HepG2 (cell line): ENCODE data around the gene HYAL1. TPM values are rescaled to one million over a fixed set of nuclear protein-coding genes. Genes with fewer than 3 reads are reported as not detected.
A peak's percentile ranks its signal among the peaks of the same experiment; 100 is the strongest.

ENCODE experiments used
- HDAC1 ChIP-seq: sonication (generic); formaldehyde crosslinking; IDR thresholded peaks from 2 replicates; pipeline ENCODE4 v1.5.1; 2020; ENCODE audit warnings: mild to moderate bottlenecking, missing genetic modification reagents
- HMGA1 ChIP-seq: sonication (generic); formaldehyde crosslinking; conservative IDR thresholded peaks from 2 replicates; pipeline ENCODE4 v1.4.0; 2020; ENCODE audit warnings: missing genetic modification reagents
- SRSF1 ChIP-seq: fragments of 200-400 bp; formaldehyde crosslinking; optimal IDR thresholded peaks from 2 replicates; pipeline ENCODE3; 2017; ENCODE audit warnings: mild to moderate bottlenecking, low read depth, low read length, moderate library complexity
- THAP7 ChIP-seq: sonication (generic); formaldehyde crosslinking; IDR thresholded peaks from 2 replicates; pipeline ENCODE4 v1.8.1; 2023; ENCODE audit warnings: mild to moderate bottlenecking, missing genetic modification reagents
- ZNF10 ChIP-seq: sonication (generic); formaldehyde crosslinking; IDR thresholded peaks from 2 replicates; pipeline ENCODE4 v1.4.0; 2020; ENCODE audit warnings: mild to moderate bottlenecking, low read depth, missing genetic modification reagents, borderline replicate concordance
- ZNF17 ChIP-seq: sonication (generic); formaldehyde crosslinking; IDR thresholded peaks from 2 replicates; pipeline ENCODE4 v1.5.0; 2020; ENCODE audit warnings: mild to moderate bottlenecking, missing genetic modification reagents
- ZNF234 ChIP-seq: sonication (generic); formaldehyde crosslinking; conservative IDR thresholded peaks from 2 replicates; pipeline ENCODE4 v1.5.1; 2020; ENCODE audit warnings: mild to moderate bottlenecking, missing genetic modification reagents
- ZNF280D ChIP-seq: sonication (generic); formaldehyde crosslinking; IDR thresholded peaks from 2 replicates; pipeline ENCODE4 v1.5.1; 2020; ENCODE audit warnings: mild to moderate bottlenecking, missing genetic modification reagents
- ZNF574 ChIP-seq: sonication (generic); formaldehyde crosslinking; IDR thresholded peaks from 2 replicates; pipeline ENCODE4 v1.4.0; 2020; ENCODE audit warnings: missing genetic modification reagents
- ZNF629 ChIP-seq: sonication (generic); formaldehyde crosslinking; conservative IDR thresholded peaks from 2 replicates; pipeline ENCODE4 v1.5.0; 2020; ENCODE audit warnings: missing genetic modification reagents
- ZNF660 ChIP-seq: sonication (generic); formaldehyde crosslinking; IDR thresholded peaks from 2 replicates; pipeline ENCODE4 v1.5.1; 2020; ENCODE audit warnings: mild to moderate bottlenecking, low read depth, missing genetic modification reagents, borderline replicate concordance
- polyA plus RNA-seq, 8 experiments: library from polyadenylated mRNA; depleted of rRNA in 3 of 8; stranded (reverse) in 7 of 8; unstranded in 1 of 8; fragments of >200 nt; fragmentation: Illumina TruSeq in 4 of 8; extraction: Trizol in 4 of 8; gene quantifications; 2 replicates each; pipeline versions ENCODE4 v1.2.1 to v1.2.3, GENCODE V29; 2011 to 2016; ENCODE audit warnings: low read depth in 4 of 8, missing spikeins in 1 of 8, mixed read lengths in 1 of 8; ENCODE audit not compliant: insufficient read depth in 1 of 8
- total RNA-seq, 5 experiments: library from RNA; depleted of rRNA; stranded (reverse); fragments of >200 nt; fragmentation: Illumina TruSeq; extraction: Trizol; gene quantifications; 2 replicates each; pipeline ENCODE4 v1.2.3, GENCODE V29; 2016; ENCODE audit warnings: low read depth in 1 of 5
- TF ChIP-seq, protein P1 (sequence below): sonication (generic); formaldehyde crosslinking; IDR thresholded peaks from 2 replicates; pipeline ENCODE4 v1.8.0; 2022; ENCODE audit warnings: missing genetic modification reagents, mild to moderate bottlenecking, moderate library complexity, borderline replicate concordance
- TF ChIP-seq, protein P2 (sequence below): sonication (generic); formaldehyde crosslinking; IDR thresholded peaks from 2 replicates; pipeline ENCODE4 v1.4.0; 2020; ENCODE audit warnings: missing genetic modification reagents
- TF ChIP-seq, protein P3 (sequence below): sonication (generic); formaldehyde crosslinking; IDR thresholded peaks from 2 replicates; pipeline ENCODE4 v1.5.1; 2020; ENCODE audit warnings: missing genetic modification reagents, mild to moderate bottlenecking, borderline replicate concordance

Gene HYAL1
- total and polyA plus RNA-seq, 2 of the 13 experiments (the other 11 are each of a cell fraction or from before 2014, with no cell fraction given) = 76.5 to 193 TPM

GRCh38 chr3:50270422-50271224 lies 32.8 kb downstream of the HYAL1 start (continued):
- TF ChIP-seq ZNF280D (CRISPR knock-in tag) (0 out of 2 replicates have a peak, but pooled peaks have one; percentile 23), THAP7 (peak; percentile 69; the same call in 1 of the 2 replicates), ZNF234 (CRISPR knock-in tag) (0 out of 2 replicates have a peak, but pooled peaks have one; percentile 34), ZNF10 (no peak), HMGA1 (CRISPR knock-in tag) (no peak), ZNF574 (0 out of 2 replicates have a peak, but pooled peaks have one; percentile 0), HDAC1 (peak; percentile 9; the same call in 1 of the 2 replicates), ZNF17 (CRISPR knock-in tag) (no peak), ZNF629 (CRISPR knock-in tag) (no peak), SRSF1 (peak; percentile 64), ZNF660 (CRISPR knock-in tag) (no peak)
- TF ChIP-seq, protein P1, sequence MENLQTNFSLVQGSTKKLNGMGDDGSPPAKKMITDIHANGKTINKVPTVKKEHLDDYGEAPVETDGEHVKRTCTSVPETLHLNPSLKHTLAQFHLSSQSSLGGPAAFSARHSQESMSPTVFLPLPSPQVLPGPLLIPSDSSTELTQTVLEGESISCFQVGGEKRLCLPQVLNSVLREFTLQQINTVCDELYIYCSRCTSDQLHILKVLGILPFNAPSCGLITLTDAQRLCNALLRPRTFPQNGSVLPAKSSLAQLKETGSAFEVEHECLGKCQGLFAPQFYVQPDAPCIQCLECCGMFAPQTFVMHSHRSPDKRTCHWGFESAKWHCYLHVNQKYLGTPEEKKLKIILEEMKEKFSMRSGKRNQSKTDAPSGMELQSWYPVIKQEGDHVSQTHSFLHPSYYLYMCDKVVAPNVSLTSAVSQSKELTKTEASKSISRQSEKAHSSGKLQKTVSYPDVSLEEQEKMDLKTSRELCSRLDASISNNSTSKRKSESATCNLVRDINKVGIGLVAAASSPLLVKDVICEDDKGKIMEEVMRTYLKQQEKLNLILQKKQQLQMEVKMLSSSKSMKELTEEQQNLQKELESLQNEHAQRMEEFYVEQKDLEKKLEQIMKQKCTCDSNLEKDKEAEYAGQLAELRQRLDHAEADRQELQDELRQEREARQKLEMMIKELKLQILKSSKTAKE (CRISPR knock-in tag) = 0 out of 2 replicates have a peak, but pooled peaks have one; percentile 38
- TF ChIP-seq, protein P2, sequence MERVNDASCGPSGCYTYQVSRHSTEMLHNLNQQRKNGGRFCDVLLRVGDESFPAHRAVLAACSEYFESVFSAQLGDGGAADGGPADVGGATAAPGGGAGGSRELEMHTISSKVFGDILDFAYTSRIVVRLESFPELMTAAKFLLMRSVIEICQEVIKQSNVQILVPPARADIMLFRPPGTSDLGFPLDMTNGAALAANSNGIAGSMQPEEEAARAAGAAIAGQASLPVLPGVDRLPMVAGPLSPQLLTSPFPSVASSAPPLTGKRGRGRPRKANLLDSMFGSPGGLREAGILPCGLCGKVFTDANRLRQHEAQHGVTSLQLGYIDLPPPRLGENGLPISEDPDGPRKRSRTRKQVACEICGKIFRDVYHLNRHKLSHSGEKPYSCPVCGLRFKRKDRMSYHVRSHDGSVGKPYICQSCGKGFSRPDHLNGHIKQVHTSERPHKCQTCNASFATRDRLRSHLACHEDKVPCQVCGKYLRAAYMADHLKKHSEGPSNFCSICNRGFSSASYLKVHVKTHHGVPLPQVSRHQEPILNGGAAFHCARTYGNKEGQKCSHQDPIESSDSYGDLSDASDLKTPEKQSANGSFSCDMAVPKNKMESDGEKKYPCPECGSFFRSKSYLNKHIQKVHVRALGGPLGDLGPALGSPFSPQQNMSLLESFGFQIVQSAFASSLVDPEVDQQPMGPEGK = peak; percentile 45; the same call in 1 of the 2 replicates
- TF ChIP-seq, protein P3, sequence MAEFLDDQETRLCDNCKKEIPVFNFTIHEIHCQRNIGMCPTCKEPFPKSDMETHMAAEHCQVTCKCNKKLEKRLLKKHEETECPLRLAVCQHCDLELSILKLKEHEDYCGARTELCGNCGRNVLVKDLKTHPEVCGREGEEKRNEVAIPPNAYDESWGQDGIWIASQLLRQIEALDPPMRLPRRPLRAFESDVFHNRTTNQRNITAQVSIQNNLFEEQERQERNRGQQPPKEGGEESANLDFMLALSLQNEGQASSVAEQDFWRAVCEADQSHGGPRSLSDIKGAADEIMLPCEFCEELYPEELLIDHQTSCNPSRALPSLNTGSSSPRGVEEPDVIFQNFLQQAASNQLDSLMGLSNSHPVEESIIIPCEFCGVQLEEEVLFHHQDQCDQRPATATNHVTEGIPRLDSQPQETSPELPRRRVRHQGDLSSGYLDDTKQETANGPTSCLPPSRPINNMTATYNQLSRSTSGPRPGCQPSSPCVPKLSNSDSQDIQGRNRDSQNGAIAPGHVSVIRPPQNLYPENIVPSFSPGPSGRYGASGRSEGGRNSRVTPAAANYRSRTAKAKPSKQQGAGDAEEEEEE (CRISPR knock-in tag) = peak; percentile 75; the same call in 1 of the 2 replicates
